Mesothelial cell of epicardium (in vitro differentiated cells): ENCODE measurements around the gene JUP. TPM values are rescaled to one million over a fixed set of nuclear protein-coding genes. Genes with fewer than 3 reads are reported as not detected.
A peak's percentile ranks its signal among the peaks of the same experiment; 100 is the strongest.

Experiments
- DNase-seq, 2 experiments: peaks; one replicate each; pipeline ENCODE4 v3.0.0; 2021; ENCODE audit warnings: low spot score in 2 of 2; ENCODE audit not compliant: unreplicated experiment in 2 of 2
- H3K27ac Mint-ChIP-seq: 2 replicates; pipeline ENCODE4 v1.8.0; 2021; ENCODE audit warnings: mixed read lengths
- H3K27me3 Mint-ChIP-seq: 2 replicates; pipeline ENCODE4 v1.8.0; 2021; ENCODE audit warnings: low read depth, mixed read lengths
- H3K36me3 Mint-ChIP-seq: 2 replicates; pipeline ENCODE4 v1.8.0; 2021; ENCODE audit warnings: mixed read lengths
- H3K4me1 Mint-ChIP-seq: 2 replicates; pipeline ENCODE4 v1.8.0; 2021; ENCODE audit warnings: mixed read lengths
- H3K4me3 Mint-ChIP-seq: 2 replicates; pipeline ENCODE4 v1.8.0; 2021; ENCODE audit warnings: mild to moderate bottlenecking, moderate library complexity, mixed read lengths
- H3K9me3 Mint-ChIP-seq: 2 replicates; pipeline ENCODE4 v1.8.0; 2021; ENCODE audit warnings: mixed read lengths
- total RNA-seq: library from RNA; stranded (reverse); gene quantifications from 3 replicates; pipeline ENCODE4 v1.2.1, GENCODE V29; 2021
- TF ChIP-seq, protein P1 (sequence below): fragments of 200-600 bp; sonication (generic); IDR thresholded peaks from one replicate; pipeline ENCODE4 v1.5.0; 2021; ENCODE audit warnings: antibody characterized with exemption; ENCODE audit not compliant: unreplicated experiment

Gene JUP
- total RNA-seq, 1 donor from 2014 or later, result 205 TPM

GRCh38 chr17:41717408-41718286 is 68.9 kb downstream of the JUP start:
- H3K36me3 Mint-ChIP-seq, result no peaks in the 10 kb centered on the region
- H3K4me3 Mint-ChIP-seq, result no peak overlapping the region
- TF ChIP-seq, protein P1, sequence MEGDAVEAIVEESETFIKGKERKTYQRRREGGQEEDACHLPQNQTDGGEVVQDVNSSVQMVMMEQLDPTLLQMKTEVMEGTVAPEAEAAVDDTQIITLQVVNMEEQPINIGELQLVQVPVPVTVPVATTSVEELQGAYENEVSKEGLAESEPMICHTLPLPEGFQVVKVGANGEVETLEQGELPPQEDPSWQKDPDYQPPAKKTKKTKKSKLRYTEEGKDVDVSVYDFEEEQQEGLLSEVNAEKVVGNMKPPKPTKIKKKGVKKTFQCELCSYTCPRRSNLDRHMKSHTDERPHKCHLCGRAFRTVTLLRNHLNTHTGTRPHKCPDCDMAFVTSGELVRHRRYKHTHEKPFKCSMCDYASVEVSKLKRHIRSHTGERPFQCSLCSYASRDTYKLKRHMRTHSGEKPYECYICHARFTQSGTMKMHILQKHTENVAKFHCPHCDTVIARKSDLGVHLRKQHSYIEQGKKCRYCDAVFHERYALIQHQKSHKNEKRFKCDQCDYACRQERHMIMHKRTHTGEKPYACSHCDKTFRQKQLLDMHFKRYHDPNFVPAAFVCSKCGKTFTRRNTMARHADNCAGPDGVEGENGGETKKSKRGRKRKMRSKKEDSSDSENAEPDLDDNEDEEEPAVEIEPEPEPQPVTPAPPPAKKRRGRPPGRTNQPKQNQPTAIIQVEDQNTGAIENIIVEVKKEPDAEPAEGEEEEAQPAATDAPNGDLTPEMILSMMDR, result no peak
- H3K27ac Mint-ChIP-seq, result peak overlapping the region; percentile 48
- no peaks in the 10 kb centered on the region for H3K27me3 Mint-ChIP-seq
- H3K9me3 Mint-ChIP-seq, result no peaks in the 10 kb centered on the region
- no peak for DNase-seq
- peaks cover 7% of the 10 kb centered on the region for H3K4me1 Mint-ChIP-seq

- H3K4me3 Mint-ChIP-seq, result no peak within 1 kb of the TSS
- H3K4me1 Mint-ChIP-seq, result no peaks in the 10 kb centered on the region
- H3K36me3 Mint-ChIP-seq, result no peaks in the 10 kb centered on the region
- peaks cover 4% of the 10 kb centered on the region for H3K27me3 Mint-ChIP-seq
- H3K9me3 Mint-ChIP-seq, result no peaks in the 10 kb centered on the region
- H3K27ac Mint-ChIP-seq, result no peak within 1 kb of the TSS
- TF ChIP-seq, protein P1, result no peak
- DNase-seq, result no peak
Measured at GRCh38 chr17:41711669-41712400, 74.7 kb downstream of the JUP start, which contains the start of gene GAST. TSS of gene GAST (plus strand) at chr17:41712331. CDS start at chr17:41715437, 3,106 bp downstream.

DNA sequence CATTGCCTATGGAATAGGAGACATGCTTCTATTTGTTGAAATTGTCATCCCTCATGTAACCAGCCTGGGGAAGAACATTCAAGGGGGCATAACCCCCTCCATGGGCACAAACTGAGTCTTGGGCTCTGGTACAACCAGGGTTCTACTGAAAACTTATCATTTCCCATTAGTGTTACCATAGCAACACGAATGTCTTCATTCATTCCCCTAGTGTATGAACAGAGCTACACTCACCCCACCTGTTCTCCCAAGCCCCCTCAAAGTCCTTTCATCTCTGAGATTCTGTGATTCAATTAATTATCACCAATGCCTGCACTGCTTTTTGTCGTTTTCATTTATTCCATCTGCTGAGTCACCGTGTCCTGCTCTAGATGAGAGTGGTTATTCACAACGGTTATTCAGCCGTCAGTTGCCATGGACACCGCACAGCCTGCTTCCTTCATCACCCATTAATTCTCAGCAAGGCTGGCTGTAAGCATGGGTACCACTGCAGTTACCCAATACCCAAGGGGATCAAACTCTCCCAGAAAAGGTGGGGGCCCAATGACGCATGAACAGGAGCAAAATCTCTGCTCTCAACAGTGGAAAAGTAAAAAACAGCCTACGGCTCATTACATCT is 75.9 kb downstream of the JUP start:
- Mint-ChIP-seq H3K36me3 (no peaks in the 10 kb centered on the region), H3K27me3 (peaks cover 4% of the 10 kb centered on the region), H3K4me3 (no peak overlapping the region), H3K9me3 (no peaks in the 10 kb centered on the region), H3K27ac (no peak overlapping the region), H3K4me1 (peaks cover 2% of the 10 kb centered on the region)
- DNase-seq, result no peak
- TF ChIP-seq, protein P1, result no peak

GRCh38 chr17:41707803-41708669 is 78.5 kb downstream of the JUP start:
- H3K36me3 Mint-ChIP-seq, result no peaks in the 10 kb centered on the region
- H3K27me3 Mint-ChIP-seq, result peaks cover 4% of the 10 kb centered on the region
- peaks cover 6% of the 10 kb centered on the region for H3K4me1 Mint-ChIP-seq
- H3K9me3 Mint-ChIP-seq, result no peaks in the 10 kb centered on the region
- no peak overlapping the region for H3K27ac Mint-ChIP-seq
- H3K4me3 Mint-ChIP-seq, result no peak overlapping the region
- TF ChIP-seq, protein P1, result no peak
- no peak for DNase-seq
